H9 (cell line): ENCODE data around the gene UQCR11. TPM values are rescaled to one million over a fixed set of nuclear protein-coding genes. Genes with fewer than 3 reads are reported as not detected.

Experiments used
- DNase-seq: peaks from one replicate; pipeline ENCODE4 v3.0.0-alpha.2; 2017
- H2AFZ ChIP-seq: one replicate; pipeline ENCODE4 v1.6.1; 2013; ENCODE audit warnings: mild to moderate bottlenecking, low read length, control low read depth, moderate library complexity
- H2AK5ac ChIP-seq: 2 replicates; pipeline ENCODE4 v1.6.1; 2013; ENCODE audit warnings: low read length, control low read depth, mixed read lengths; ENCODE audit not compliant: insufficient read length
- H2BK120ac ChIP-seq: one replicate; pipeline ENCODE4 v1.6.1; 2013; ENCODE audit warnings: low read depth, mild to moderate bottlenecking, low read length, control low read depth, inconsistent platforms; ENCODE audit not compliant: poor library complexity, severe bottlenecking
- H2BK12ac ChIP-seq: 2 replicates; pipeline ENCODE4 v1.6.1; 2013; ENCODE audit warnings: low read length, control low read depth, mixed read lengths, low read depth; ENCODE audit not compliant: insufficient read length
- H2BK15ac ChIP-seq: 2 replicates; pipeline ENCODE4 v1.6.1; 2013; ENCODE audit warnings: low read depth, low read length, control low read depth
- H2BK20ac ChIP-seq: one replicate; pipeline ENCODE4 v1.6.1; 2013; ENCODE audit warnings: low read depth, mild to moderate bottlenecking, low read length, control low read depth, inconsistent platforms; ENCODE audit not compliant: poor library complexity, severe bottlenecking
- H2BK5ac ChIP-seq: 2 replicates; pipeline ENCODE4 v1.6.1; 2013; ENCODE audit warnings: low read length, control low read depth, mixed read lengths; ENCODE audit not compliant: insufficient read length
- H3K14ac ChIP-seq: 2 replicates; pipeline ENCODE4 v1.6.1; 2013; ENCODE audit warnings: low read length, control low read depth; ENCODE audit not compliant: insufficient read depth
- H3K18ac ChIP-seq: 2 replicates; pipeline ENCODE4 v1.6.1; 2013; ENCODE audit warnings: low read depth, mild to moderate bottlenecking, mixed read lengths, low read length, control low read depth; ENCODE audit not compliant: insufficient read length
- H3K23ac ChIP-seq: 2 replicates; pipeline ENCODE4 v1.6.1; 2013; ENCODE audit warnings: low read length, control low read depth, mixed read lengths, low read depth; ENCODE audit not compliant: insufficient read length
- H3K23me2 ChIP-seq: 2 replicates; pipeline ENCODE4 v1.6.1; 2013; ENCODE audit warnings: low read depth, mild to moderate bottlenecking, mixed read lengths, low read length, control low read depth; ENCODE audit not compliant: insufficient read length, poor library complexity, severe bottlenecking
- H3K27ac ChIP-seq: 2 replicates; pipeline ENCODE4 v1.5.1; 2013; ENCODE audit warnings: low read length, control low read depth, mixed read lengths, low read depth; ENCODE audit not compliant: insufficient read length
- H3K27me3 ChIP-seq: 2 replicates; pipeline ENCODE4 v1.6.1; 2013; ENCODE audit warnings: low read length, control low read depth, inconsistent platforms; ENCODE audit not compliant: insufficient read depth
- H3K4ac ChIP-seq: 2 replicates; pipeline ENCODE4 v1.6.1; 2013; ENCODE audit warnings: low read depth, mild to moderate bottlenecking, control low read depth, inconsistent platforms, low read length, moderate library complexity
- H3K4me1 ChIP-seq: 2 replicates; pipeline ENCODE4 v1.6.1; 2013; ENCODE audit warnings: low read length, control low read depth, inconsistent platforms; ENCODE audit not compliant: insufficient read depth
- H3K4me2 ChIP-seq: 2 replicates; pipeline ENCODE4 v1.6.1; 2013; ENCODE audit warnings: low read length, control low read depth, mixed read lengths; ENCODE audit not compliant: insufficient read length, insufficient read depth
- H3K56ac ChIP-seq: 2 replicates; pipeline ENCODE4 v1.6.1; 2013; ENCODE audit warnings: low read depth, mild to moderate bottlenecking, mixed read lengths, low read length, control low read depth; ENCODE audit not compliant: insufficient read length
- H3K79me1 ChIP-seq: 2 replicates; pipeline ENCODE4 v1.6.1; 2013; ENCODE audit warnings: low read depth, mild to moderate bottlenecking, moderate library complexity, low read length, control low read depth, inconsistent platforms; ENCODE audit not compliant: insufficient read depth, poor library complexity, severe bottlenecking
- H3K79me2 ChIP-seq: 2 replicates; pipeline ENCODE4 v1.6.1; 2013; ENCODE audit warnings: low read length, control low read depth, inconsistent platforms; ENCODE audit not compliant: insufficient read depth
- H3K9ac ChIP-seq: 2 replicates; pipeline ENCODE4 v1.6.1; 2013; ENCODE audit warnings: low read length, control low read depth, mixed read lengths; ENCODE audit not compliant: insufficient read length; ENCODE audit errors: extremely low read depth
- H3K9me3 ChIP-seq: one replicate; pipeline ENCODE4 v1.6.1; 2013; ENCODE audit warnings: low read depth, low read length, inconsistent platforms; ENCODE audit not compliant: control insufficient read depth
- H3T11ph ChIP-seq: one replicate; pipeline ENCODE4 v1.6.1; 2013; ENCODE audit warnings: mild to moderate bottlenecking, low read length, control low read depth, inconsistent platforms
- H4K20me1 ChIP-seq: one replicate; pipeline ENCODE4 v1.6.1; 2013; ENCODE audit not compliant: control insufficient read depth, insufficient read length, insufficient read depth
- H4K5ac ChIP-seq: 2 replicates; pipeline ENCODE4 v1.6.1; 2013; ENCODE audit warnings: low read depth, mild to moderate bottlenecking, mixed read lengths, low read length, control low read depth; ENCODE audit not compliant: insufficient read length
- H4K8ac ChIP-seq: replicated peaks from 2 replicates; pipeline ENCODE4 v1.6.1; 2013; ENCODE audit warnings: low read length, control low read depth, mixed read lengths, low read depth; ENCODE audit not compliant: insufficient read length
- H4K91ac ChIP-seq: 2 replicates; pipeline ENCODE4 v1.6.1; 2013; ENCODE audit warnings: low read depth, mild to moderate bottlenecking, moderate library complexity, mixed read lengths, low read length, control low read depth; ENCODE audit not compliant: insufficient read length
- H3K27ac Mint-ChIP-seq, 3 experiments: 2 replicates in 2 of 3; 3 replicates in 1 of 3; pipeline ENCODE4 v1.8.0; 2020 to 2021; ENCODE audit warnings: mixed read lengths in 3 of 3, mild to moderate bottlenecking in 1 of 3, moderate library complexity in 1 of 3
- H3K27me3 Mint-ChIP-seq: 2 replicates; pipeline ENCODE4 v1.8.0; 2021; ENCODE audit warnings: low read depth, mild to moderate bottlenecking, moderate library complexity, mixed read lengths
- H3K36me3 Mint-ChIP-seq, 3 experiments: 2 replicates in 2 of 3; 3 replicates in 1 of 3; pipeline ENCODE4 v1.8.0; 2020 to 2021; ENCODE audit warnings: low read depth in 3 of 3, mixed read lengths in 3 of 3; ENCODE audit not compliant: insufficient read depth in 1 of 3
- H3K4me1 Mint-ChIP-seq, 2 experiments: 2 replicates each; pipeline ENCODE4 v1.8.0; 2020; ENCODE audit warnings: mixed read lengths in 2 of 2
- H3K4me3 Mint-ChIP-seq, 2 experiments: 2 replicates in 1 of 2; 3 replicates in 1 of 2; pipeline ENCODE4 v1.8.0; 2020 to 2021; ENCODE audit warnings: mild to moderate bottlenecking in 2 of 2, mixed read lengths in 2 of 2, moderate library complexity in 1 of 2
- H3K9me3 Mint-ChIP-seq, 2 experiments: 2 replicates in 1 of 2; 3 replicates in 1 of 2; pipeline ENCODE4 v1.8.0; 2020; ENCODE audit warnings: mild to moderate bottlenecking in 2 of 2, mixed read lengths in 2 of 2, moderate library complexity in 1 of 2
- WGBS: extraction: QIAGEN DNeasy Blood & Tissue Kit; methylation state at CpG from one replicate; pipeline ENCODE4 v1.1.7; 2013; ENCODE audit warnings: missing lambda C conversion rate, low lambda C conversion rate, mixed read lengths; ENCODE audit not compliant: insufficient read length; ENCODE audit errors: extremely low coverage; 5-methylcytosine and 5-hydroxymethylcytosine counted together
- total RNA-seq: library from RNA; stranded (reverse); gene quantifications from 2 replicates; pipeline ENCODE4 v1.2.1, GENCODE V29; 2021
- TF ChIP-seq, protein P1 (sequence below): fragments of 200-600 bp; sonication (generic); conservative IDR thresholded peaks from 3 replicates; pipeline ENCODE4 v1.8.0; 2021; ENCODE audit warnings: antibody characterized with exemption, mild to moderate bottlenecking

The UQCR11 gene
- total RNA-seq, 1 experiment from 2014 or later = 174 TPM

DNA sequence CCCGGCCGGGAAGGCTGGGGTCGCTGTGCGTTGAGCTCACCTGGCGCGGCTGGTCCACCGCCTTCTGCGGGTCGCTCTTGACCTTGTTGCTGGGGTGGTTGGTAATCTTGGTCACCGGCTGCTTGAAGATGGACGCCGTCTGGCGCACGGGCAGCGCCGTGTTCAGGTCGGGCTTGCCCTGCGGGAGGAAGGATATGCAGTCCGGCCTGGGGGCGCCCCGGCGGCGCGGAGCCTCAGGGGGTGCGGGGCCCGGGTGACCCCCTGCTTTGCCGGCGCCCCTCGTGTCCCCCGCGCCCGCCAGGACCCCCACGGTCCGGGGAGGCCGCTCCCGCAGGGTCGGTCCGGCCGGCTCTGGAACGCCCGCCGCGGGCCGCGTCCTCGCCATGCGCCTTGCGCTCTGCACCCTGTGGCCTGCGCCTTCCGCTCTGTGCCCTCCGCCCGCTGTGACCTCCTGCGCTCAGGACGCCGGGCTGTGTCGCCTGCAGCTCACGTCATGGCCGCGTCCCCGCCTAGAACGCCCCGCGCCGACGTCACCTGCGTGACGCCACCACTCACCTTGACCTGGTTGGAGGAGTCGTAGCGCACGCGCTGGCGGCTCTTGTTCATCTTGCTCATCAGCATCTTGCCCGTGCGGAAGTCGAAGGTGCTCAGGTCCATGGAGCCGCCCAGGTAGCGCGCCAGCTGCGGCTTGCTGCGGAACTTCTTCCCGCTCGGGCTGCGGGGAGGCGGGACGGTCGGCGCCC, 20.6 kb downstream of the UQCR11 start:
- Histone ChIP-seq H3K79me1 (peaks cover 9% of the 10 kb centered on the region), H4K8ac (no peak overlapping the region), H3K79me2 (peaks cover 7% of the 10 kb centered on the region; the same call in 1 of the 2 replicates), H3K14ac (no peak overlapping the region), H3K23me2 (no peaks in the 10 kb centered on the region), H2BK12ac (no peak overlapping the region), H3K4me2 (peak overlapping the region; percentile 19), H3K23ac (no peak overlapping the region), H3K4me1 (no peaks in the 10 kb centered on the region), H2AK5ac (no peak overlapping the region), H3K9me3 (no peaks in the 10 kb centered on the region), H3T11ph (no peak overlapping the region), H3K9ac (peak overlapping the region; percentile 10), H4K20me1 (peaks cover 2% of the 10 kb centered on the region), H4K91ac (no peak overlapping the region), H2AFZ (no peak overlapping the region), H3K56ac (no peak overlapping the region), H3K27me3 (no peaks in the 10 kb centered on the region), H2BK15ac (no peak overlapping the region), H3K4ac (no peak overlapping the region), H4K5ac (no peak overlapping the region), H3K27ac (no peak overlapping the region), H3K18ac (no peak overlapping the region), H2BK5ac (no peak overlapping the region), H2BK20ac (no peak overlapping the region), H2BK120ac (no peak overlapping the region)
- H3K4me3 Mint-ChIP-seq = no peak overlapping the region
- H3K27ac Mint-ChIP-seq = peak overlapping the region in 2 of 3 experiments; percentile 28 to 75; a peak in 2 of 7 replicates
- DNase-seq = no peak
- no peaks in the 10 kb centered on the region; a peak in 1 of 5 replicates for H3K9me3 Mint-ChIP-seq
- peaks cover 2% of the 10 kb centered on the region for H3K27me3 Mint-ChIP-seq
- peaks cover 1 to 2% of the 10 kb centered on the region in 2 experiments for H3K4me1 Mint-ChIP-seq
- WGBS = no CpG with 5 or more reads among the region's 87 CpGs
- peaks cover 36 to 65% (median 64%) of the 10 kb centered on the region in 3 experiments; a peak in 6 of 7 replicates for H3K36me3 Mint-ChIP-seq
- TF ChIP-seq, protein P1, sequence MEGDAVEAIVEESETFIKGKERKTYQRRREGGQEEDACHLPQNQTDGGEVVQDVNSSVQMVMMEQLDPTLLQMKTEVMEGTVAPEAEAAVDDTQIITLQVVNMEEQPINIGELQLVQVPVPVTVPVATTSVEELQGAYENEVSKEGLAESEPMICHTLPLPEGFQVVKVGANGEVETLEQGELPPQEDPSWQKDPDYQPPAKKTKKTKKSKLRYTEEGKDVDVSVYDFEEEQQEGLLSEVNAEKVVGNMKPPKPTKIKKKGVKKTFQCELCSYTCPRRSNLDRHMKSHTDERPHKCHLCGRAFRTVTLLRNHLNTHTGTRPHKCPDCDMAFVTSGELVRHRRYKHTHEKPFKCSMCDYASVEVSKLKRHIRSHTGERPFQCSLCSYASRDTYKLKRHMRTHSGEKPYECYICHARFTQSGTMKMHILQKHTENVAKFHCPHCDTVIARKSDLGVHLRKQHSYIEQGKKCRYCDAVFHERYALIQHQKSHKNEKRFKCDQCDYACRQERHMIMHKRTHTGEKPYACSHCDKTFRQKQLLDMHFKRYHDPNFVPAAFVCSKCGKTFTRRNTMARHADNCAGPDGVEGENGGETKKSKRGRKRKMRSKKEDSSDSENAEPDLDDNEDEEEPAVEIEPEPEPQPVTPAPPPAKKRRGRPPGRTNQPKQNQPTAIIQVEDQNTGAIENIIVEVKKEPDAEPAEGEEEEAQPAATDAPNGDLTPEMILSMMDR = no peak
